ENCODE results near the gene F9.

Gene F9

DNA sequence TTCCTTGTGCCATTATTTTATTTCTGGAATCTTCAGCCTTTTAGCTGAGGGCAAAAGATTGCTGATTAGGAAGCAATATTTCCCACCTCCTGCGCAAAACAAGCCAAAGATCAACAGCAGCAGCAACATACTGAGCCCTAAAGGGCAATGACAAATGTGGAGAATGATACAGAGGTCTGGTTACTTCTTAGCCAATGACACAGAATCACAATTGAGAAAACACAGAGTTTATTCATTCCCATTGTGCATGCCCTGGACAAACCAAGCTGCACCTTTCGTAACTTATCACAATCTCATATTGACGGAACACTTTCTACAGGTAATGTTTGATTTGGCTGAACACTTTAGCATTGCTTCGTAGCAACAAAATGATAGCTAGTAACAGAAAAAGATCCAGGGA, 13.4 kb downstream of the F9 start:
- Histone ChIP-seq H3K36me3 (ENCODE audit: control insufficient read depth, low read depth, low read length) (no peaks in the 10 kb centered on the region), H3K27ac (ENCODE audit: low read length) (no peak overlapping the region), H3K4me3 (ENCODE audit: low read length) (no peak overlapping the region)

DNA sequence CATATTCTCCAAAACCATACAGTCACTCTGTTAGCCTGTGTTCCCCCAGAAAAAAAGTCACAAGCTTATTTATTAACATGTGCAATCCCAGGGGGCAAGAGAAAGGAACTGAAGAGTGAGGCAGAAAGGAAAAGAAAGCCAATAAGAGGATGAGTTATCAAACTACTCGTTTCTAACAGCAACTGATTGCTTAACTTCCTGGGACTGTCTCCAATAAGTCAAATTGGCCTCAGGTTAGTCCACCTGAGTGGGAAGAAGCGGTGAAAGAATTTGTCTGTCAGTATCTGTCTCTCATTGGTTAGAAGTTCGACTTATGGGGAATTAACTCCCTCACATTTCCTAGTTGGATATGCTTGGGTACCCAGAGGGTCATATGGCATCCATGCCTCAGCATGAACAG, 14.1 kb downstream of the F9 start:
- no peak overlapping the region for H3K9ac ChIP-seq (ENCODE audit: low read length)
- no peaks in the 10 kb centered on the region for H3K27me3 ChIP-seq (ENCODE audit: control insufficient read depth, insufficient read depth, low read length)
- H3K27ac ChIP-seq (ENCODE audit: low read length): no peak overlapping the region

More for the DNA sequence above, 13.4 kb downstream of the F9 start:
- Histone ChIP-seq H3K4me1 (ENCODE audit: control insufficient read depth, low read depth, low read length) (no peaks in the 10 kb centered on the region), H3K9me3 (ENCODE audit: control insufficient read depth, low read depth, low read length) (peaks cover 20% of the 10 kb centered on the region), H3K27me3 (ENCODE audit: control insufficient read depth, insufficient read depth, low read length) (no peaks in the 10 kb centered on the region), H3K9ac (ENCODE audit: low read length) (no peak overlapping the region)

DNA sequence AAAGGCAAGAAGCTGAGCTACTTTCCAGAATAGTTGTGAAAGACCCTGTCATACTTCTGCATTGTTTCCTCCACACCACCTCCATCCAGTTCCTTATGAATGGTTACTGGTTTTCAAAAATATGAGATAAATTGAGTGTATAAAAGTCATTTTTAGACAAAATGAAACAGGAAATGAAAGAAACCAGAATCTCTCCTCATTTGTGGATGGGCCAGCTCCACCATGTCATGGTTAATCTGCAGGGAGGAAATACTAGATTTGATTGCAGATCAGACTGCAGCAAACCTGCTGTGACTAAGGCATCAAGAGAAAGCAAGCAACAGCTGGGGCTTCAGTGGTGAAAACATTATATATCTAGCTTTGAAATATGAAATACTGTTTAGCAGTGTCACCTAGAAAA, 23.8 kb downstream of the F9 start:
- Histone ChIP-seq H3K4me1 (ENCODE audit: control insufficient read depth, low read depth, low read length) (no peaks in the 10 kb centered on the region), H3K9me3 (ENCODE audit: control insufficient read depth, low read depth, low read length) (peaks cover 19% of the 10 kb centered on the region), H3K36me3 (ENCODE audit: control insufficient read depth, low read depth, low read length) (no peaks in the 10 kb centered on the region), H3K27me3 (ENCODE audit: control insufficient read depth, insufficient read depth, low read length) (no peaks in the 10 kb centered on the region), H3K27ac (ENCODE audit: low read length) (no peak overlapping the region), H3K9ac (ENCODE audit: low read length) (no peak overlapping the region), H3K4me3 (ENCODE audit: low read length) (no peak overlapping the region)

More for the DNA sequence above, 14.1 kb downstream of the F9 start:
- Histone ChIP-seq H3K9me3 (ENCODE audit: control insufficient read depth, low read depth, low read length) (peaks cover 20% of the 10 kb centered on the region), H3K36me3 (ENCODE audit: control insufficient read depth, low read depth, low read length) (no peaks in the 10 kb centered on the region), H3K4me3 (ENCODE audit: low read length) (no peak overlapping the region), H3K4me1 (ENCODE audit: control insufficient read depth, low read depth, low read length) (no peaks in the 10 kb centered on the region)

DNA sequence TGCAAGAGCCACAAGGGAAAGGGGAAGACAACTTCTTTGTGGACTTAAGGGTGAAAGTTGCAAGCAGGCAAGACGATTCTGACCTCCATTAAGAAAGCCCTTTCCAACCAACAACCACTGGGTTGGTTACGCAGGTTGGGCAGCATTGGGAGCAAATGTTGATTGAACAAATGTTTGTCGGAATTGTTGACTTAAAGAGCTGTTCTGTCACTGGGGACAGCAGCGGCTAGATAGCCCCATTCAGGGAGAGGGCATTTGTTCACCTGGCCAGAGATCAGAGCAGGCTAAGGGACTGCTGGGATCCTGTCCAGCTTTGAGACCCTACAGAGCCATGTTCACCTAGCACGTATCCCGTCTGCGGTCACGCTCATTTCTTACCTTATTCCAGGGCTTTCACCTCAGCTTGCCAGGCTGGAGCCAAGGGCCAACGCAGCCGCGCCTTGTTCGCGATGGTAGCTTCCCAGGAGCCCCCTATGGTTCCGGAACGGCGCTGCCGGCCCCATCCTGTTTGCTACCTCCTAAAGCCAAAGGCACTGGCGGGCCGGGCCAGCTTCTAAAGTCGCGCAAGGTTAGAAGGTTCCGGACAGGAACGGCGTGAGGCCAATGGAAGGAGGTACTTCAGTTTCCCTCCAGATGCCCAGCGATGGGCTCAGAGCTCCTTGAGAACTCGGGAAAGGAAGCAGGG, 24.6 kb downstream of the F9 start:
- no peak overlapping the region for H3K9ac ChIP-seq (ENCODE audit: low read length)
- H3K9me3 ChIP-seq (ENCODE audit: control insufficient read depth, low read depth, low read length): peaks cover 19% of the 10 kb centered on the region
- no peaks in the 10 kb centered on the region for H3K4me1 ChIP-seq (ENCODE audit: control insufficient read depth, low read depth, low read length)
- no peaks in the 10 kb centered on the region for H3K27me3 ChIP-seq (ENCODE audit: control insufficient read depth, insufficient read depth, low read length)
- no peak overlapping the region for H3K4me3 ChIP-seq (ENCODE audit: low read length)
- no peaks in the 10 kb centered on the region for H3K36me3 ChIP-seq (ENCODE audit: control insufficient read depth, low read depth, low read length)
- H3K27ac ChIP-seq (ENCODE audit: low read length): no peak overlapping the region

DNA sequence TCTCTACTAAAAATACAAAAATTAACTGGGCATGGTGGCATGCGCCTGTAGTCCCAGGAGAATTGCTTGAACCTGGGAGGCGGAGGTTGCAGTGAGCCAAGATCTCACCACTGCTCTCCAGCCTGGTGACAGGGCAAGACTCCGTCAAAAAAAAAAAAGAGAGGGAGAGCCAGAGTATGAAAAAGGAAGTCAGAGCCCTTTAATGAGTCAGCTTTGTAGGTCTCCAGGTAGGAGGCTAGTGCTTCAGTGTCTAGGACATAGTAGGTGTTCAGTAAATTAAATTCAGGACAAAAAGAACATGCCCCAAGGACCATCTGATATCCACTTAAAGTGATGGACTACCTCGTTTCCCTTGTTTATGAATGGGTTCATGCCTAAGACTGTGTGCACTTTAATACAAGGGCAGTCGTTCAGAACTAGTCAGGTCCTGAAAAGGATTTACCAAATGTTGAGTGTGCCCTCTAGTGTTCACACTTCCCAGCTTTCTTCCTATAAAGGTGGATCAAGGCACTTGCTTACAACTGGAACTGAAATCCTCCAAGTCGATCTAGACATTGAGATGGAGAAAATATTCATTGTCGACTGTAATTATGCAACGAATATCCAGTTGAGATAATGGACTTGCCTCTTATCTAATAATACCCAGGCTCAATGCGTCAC, 29.0 kb downstream of the F9 start:
- no peaks in the 10 kb centered on the region for H3K4me1 ChIP-seq (ENCODE audit: control insufficient read depth, low read depth, low read length)
- no peak overlapping the region for H3K27ac ChIP-seq (ENCODE audit: low read length)
- no peak overlapping the region for H3K4me3 ChIP-seq (ENCODE audit: low read length)
- peaks cover 16% of the 10 kb centered on the region for H3K9me3 ChIP-seq (ENCODE audit: control insufficient read depth, low read depth, low read length)
- no peaks in the 10 kb centered on the region for H3K27me3 ChIP-seq (ENCODE audit: control insufficient read depth, insufficient read depth, low read length)
- no peaks in the 10 kb centered on the region for H3K36me3 ChIP-seq (ENCODE audit: control insufficient read depth, low read depth, low read length)
- no peak overlapping the region for H3K9ac ChIP-seq (ENCODE audit: low read length)

DNA sequence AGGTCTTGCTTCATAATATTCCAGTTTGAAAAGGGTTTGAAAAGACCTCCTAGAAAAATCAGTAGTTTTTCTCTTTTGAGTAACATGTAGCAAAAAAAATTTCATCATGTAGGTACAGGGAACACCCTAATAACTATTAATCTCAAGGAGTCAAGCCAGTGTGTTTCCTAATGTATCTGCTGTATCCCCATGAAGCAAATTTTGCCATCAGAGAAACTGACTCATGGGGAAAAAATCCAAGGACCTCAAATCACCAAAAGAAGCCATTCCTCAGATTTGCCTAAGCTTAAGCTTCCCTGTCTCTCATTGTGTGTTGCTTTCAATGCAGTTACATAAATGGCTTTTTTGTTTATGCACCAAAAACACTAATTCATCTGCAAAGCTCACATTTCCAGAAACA, 29.7 kb downstream of the F9 start:
- Histone ChIP-seq H3K27ac (ENCODE audit: low read length) (no peak overlapping the region), H3K9ac (ENCODE audit: low read length) (no peak overlapping the region), H3K27me3 (ENCODE audit: control insufficient read depth, insufficient read depth, low read length) (no peaks in the 10 kb centered on the region), H3K4me1 (ENCODE audit: control insufficient read depth, low read depth, low read length) (no peaks in the 10 kb centered on the region), H3K36me3 (ENCODE audit: control insufficient read depth, low read depth, low read length) (no peaks in the 10 kb centered on the region), H3K9me3 (ENCODE audit: control insufficient read depth, low read depth, low read length) (peaks cover 16% of the 10 kb centered on the region), H3K4me3 (ENCODE audit: low read length) (no peak overlapping the region)

DNA sequence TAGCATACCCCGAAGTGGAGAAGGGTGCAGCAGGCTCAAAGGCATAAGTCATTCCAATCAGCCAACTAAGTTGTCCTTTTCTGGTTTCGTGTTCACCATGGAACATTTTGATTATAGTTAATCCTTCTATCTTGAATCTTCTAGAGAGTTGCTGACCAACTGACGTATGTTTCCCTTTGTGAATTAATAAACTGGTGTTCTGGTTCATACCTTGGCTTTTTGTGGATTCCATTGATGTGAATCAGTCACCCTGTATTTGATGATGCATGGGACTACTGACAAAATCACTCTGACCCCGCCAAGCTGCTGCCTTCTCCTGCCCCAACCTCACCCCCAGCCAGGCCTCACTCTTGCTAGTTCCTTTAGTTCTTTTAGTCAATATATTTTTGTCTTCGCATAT, 32.7 kb downstream of the F9 start:
- H3K9ac ChIP-seq (ENCODE audit: low read length): no peak overlapping the region
- H3K27ac ChIP-seq (ENCODE audit: low read length): no peak overlapping the region
- H3K9me3 ChIP-seq (ENCODE audit: control insufficient read depth, low read depth, low read length): peaks cover 7% of the 10 kb centered on the region

DNA sequence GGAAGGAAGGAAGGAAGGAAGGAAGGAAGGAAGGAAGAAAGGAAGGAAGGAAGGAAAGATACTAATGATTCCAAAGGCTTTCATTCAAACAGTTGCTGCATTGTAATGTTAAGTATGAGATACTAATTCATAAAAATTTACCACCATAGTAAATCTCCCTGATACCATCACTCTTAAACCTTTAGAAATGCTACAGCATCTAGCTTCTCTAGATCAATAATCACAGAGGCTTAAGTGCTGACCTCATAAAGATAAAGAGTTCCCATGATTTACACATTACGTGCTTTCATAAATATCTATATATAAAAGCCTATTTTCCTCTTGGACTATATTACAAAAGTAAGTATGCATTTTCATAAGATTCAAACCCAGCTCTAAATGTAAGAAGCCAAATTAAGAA, 36.4 kb downstream of the F9 start:
- no peak overlapping the region for H3K9ac ChIP-seq (ENCODE audit: low read length)
- H3K27me3 ChIP-seq (ENCODE audit: control insufficient read depth, insufficient read depth, low read length): no peaks in the 10 kb centered on the region
- H3K27ac ChIP-seq (ENCODE audit: low read length): no peak overlapping the region
- peaks cover 5% of the 10 kb centered on the region for H3K9me3 ChIP-seq (ENCODE audit: control insufficient read depth, low read depth, low read length)
- H3K4me1 ChIP-seq (ENCODE audit: control insufficient read depth, low read depth, low read length): no peaks in the 10 kb centered on the region
- no peak overlapping the region for H3K4me3 ChIP-seq (ENCODE audit: low read length)
- H3K36me3 ChIP-seq (ENCODE audit: control insufficient read depth, low read depth, low read length): no peaks in the 10 kb centered on the region

More for the DNA sequence above, 32.7 kb downstream of the F9 start:
- Histone ChIP-seq H3K36me3 (ENCODE audit: control insufficient read depth, low read depth, low read length) (no peaks in the 10 kb centered on the region), H3K27me3 (ENCODE audit: control insufficient read depth, insufficient read depth, low read length) (no peaks in the 10 kb centered on the region), H3K4me3 (ENCODE audit: low read length) (no peak overlapping the region), H3K4me1 (ENCODE audit: control insufficient read depth, low read depth, low read length) (no peaks in the 10 kb centered on the region)

DNA sequence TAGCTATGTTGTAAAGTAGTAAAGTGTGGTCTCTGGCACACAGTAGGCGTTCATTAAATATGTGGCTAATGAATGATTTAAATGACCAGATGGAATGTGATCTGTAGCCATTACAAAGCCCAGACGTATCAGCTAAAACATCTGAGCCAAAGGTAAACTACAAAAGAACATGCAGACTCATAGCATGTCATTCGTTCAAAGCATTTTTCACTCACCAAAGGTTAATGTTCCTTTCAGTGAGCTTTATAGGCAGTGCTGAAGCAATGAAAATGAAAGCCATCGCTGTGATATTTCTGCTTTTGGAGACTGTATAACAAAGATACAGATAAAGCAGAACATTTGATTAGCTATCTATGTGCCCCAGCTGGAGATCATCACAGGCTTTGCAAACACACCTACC, 50.5 kb downstream of the F9 start:
- H3K9ac ChIP-seq (ENCODE audit: low read length): no peak overlapping the region
- no peaks in the 10 kb centered on the region for H3K36me3 ChIP-seq (ENCODE audit: control insufficient read depth, low read depth, low read length)
- H3K27me3 ChIP-seq (ENCODE audit: control insufficient read depth, insufficient read depth, low read length): no peaks in the 10 kb centered on the region
- no peaks in the 10 kb centered on the region for H3K4me1 ChIP-seq (ENCODE audit: control insufficient read depth, low read depth, low read length)
- H3K4me3 ChIP-seq (ENCODE audit: low read length): no peak overlapping the region
- H3K9me3 ChIP-seq (ENCODE audit: control insufficient read depth, low read depth, low read length): peaks cover 12% of the 10 kb centered on the region
- H3K27ac ChIP-seq (ENCODE audit: low read length): no peak overlapping the region

DNA sequence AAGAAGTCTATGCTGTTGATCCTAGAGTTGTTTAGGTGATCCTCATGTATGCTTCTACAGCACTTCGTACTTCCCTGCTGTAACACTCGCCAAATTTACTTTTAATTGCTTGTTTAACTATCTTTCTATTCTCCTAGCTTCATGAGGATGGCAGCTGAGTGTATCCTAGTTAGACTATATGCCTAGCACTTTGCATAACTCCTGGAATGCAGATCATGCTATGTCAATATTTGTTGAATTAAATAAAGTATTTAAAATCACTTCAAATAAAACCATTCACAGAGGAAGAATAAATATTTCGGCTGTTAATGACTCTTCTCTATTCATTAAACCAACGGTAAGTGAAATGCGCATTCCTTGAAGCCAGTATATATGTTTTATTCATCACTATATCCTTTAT, 55.1 kb downstream of the F9 start:
- Histone ChIP-seq H3K4me1 (ENCODE audit: control insufficient read depth, low read depth, low read length) (no peaks in the 10 kb centered on the region), H3K36me3 (ENCODE audit: control insufficient read depth, low read depth, low read length) (no peaks in the 10 kb centered on the region), H3K9ac (ENCODE audit: low read length) (no peak overlapping the region), H3K4me3 (ENCODE audit: low read length) (no peak overlapping the region), H3K9me3 (ENCODE audit: control insufficient read depth, low read depth, low read length) (peaks cover 15% of the 10 kb centered on the region), H3K27ac (ENCODE audit: low read length) (no peak overlapping the region), H3K27me3 (ENCODE audit: control insufficient read depth, insufficient read depth, low read length) (no peaks in the 10 kb centered on the region)

DNA sequence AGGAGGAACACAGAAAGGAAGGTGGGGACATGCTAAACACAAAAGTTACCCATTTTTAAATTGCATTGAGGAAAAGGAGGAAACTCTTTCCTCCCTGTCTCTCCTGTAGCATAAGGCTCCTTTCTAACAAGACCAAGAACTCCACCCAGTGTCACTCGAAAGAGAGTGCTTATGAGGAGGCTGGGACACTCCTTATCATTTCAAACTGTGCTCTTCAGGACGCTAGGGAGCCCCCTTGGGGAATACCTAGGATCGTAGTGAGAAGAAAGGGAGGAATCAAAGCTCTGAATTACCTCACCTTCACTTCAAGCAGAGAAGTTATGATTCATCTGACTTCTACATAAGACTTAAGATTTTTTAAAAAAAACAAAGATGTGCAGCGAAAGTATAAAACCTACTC, 65.5 kb downstream of the F9 start:
- Histone ChIP-seq H3K36me3 (ENCODE audit: control insufficient read depth, low read depth, low read length) (no peaks in the 10 kb centered on the region), H3K27me3 (ENCODE audit: control insufficient read depth, insufficient read depth, low read length) (no peaks in the 10 kb centered on the region), H3K4me1 (ENCODE audit: control insufficient read depth, low read depth, low read length) (no peaks in the 10 kb centered on the region), H3K4me3 (ENCODE audit: low read length) (no peak overlapping the region), H3K27ac (ENCODE audit: low read length) (no peak overlapping the region), H3K9ac (ENCODE audit: low read length) (no peak overlapping the region), H3K9me3 (ENCODE audit: control insufficient read depth, low read depth, low read length) (peaks cover 14% of the 10 kb centered on the region)

DNA sequence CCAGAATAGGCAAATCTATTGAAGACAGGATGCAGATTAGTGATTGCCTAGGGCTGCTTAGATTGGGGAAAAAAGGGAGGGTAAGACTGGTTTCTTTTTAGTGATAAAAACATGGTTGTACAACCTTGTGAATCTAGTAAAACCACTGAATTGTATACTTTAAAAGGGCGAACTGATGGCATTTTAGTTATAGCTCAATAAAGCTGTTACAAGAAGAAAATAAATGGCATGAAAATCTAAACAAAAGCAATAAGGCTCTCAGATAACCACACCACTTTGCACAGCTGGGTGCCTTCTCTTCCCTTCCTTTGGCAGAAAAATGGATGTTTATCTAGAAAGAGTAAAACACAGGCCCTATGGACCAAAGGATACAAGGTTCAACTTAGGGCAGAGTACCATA, 69.6 kb downstream of the F9 start:
- H3K27me3 ChIP-seq (ENCODE audit: control insufficient read depth, insufficient read depth, low read length): no peaks in the 10 kb centered on the region
- no peaks in the 10 kb centered on the region for H3K4me1 ChIP-seq (ENCODE audit: control insufficient read depth, low read depth, low read length)
- no peak overlapping the region for H3K9ac ChIP-seq (ENCODE audit: low read length)
- H3K36me3 ChIP-seq (ENCODE audit: control insufficient read depth, low read depth, low read length): no peaks in the 10 kb centered on the region
- no peak overlapping the region for H3K4me3 ChIP-seq (ENCODE audit: low read length)
- H3K9me3 ChIP-seq (ENCODE audit: control insufficient read depth, low read depth, low read length): peaks cover 11% of the 10 kb centered on the region
- no peak overlapping the region for H3K27ac ChIP-seq (ENCODE audit: low read length)
